Neural progenitor cell (in vitro differentiated cells): Measurements from ENCODE around the gene SNX21.

ENCODE experiments used
- CTCF ChIP-seq: fragments of 200-600 bp; sonication (generic); IDR thresholded peaks from 2 replicates; pipeline ENCODE4 v1.5.1; 2017; ENCODE audit warnings: antibody characterized with exemption, mild to moderate bottlenecking
- EZH2 ChIP-seq: fragments of 200-600 bp; sonication (generic); IDR thresholded peaks from 2 replicates; pipeline ENCODE4 v1.6.1; 2017; ENCODE audit warnings: antibody characterized with exemption, mild to moderate bottlenecking, moderate library complexity

- TF ChIP-seq CTCF = no peak
- no peak for TF ChIP-seq EZH2
Observed at GRCh38 chr20:45788351-45788750, 45.2 kb upstream of the SNX21 start.
